Endodermal cell (in vitro differentiated cells): ENCODE results near the gene SYCP2. TPM values are rescaled to one million over a fixed set of nuclear protein-coding genes. Genes with fewer than 3 reads are reported as not detected.

ENCODE experiments used
- DNase-seq: peaks from one replicate; pipeline ENCODE4 v3.0.0-alpha.2; 2017
- H3K27ac ChIP-seq: 2 replicates; pipeline ENCODE4 v1.5.1; 2013; ENCODE audit warnings: mild to moderate bottlenecking, low read depth, low read length, moderate library complexity
- H3K27me3 ChIP-seq: 2 replicates; pipeline ENCODE4 v1.6.1; 2013; ENCODE audit warnings: mild to moderate bottlenecking, low read length, moderate library complexity; ENCODE audit not compliant: insufficient read depth, control insufficient read depth, poor library complexity, severe bottlenecking
- H3K36me3 ChIP-seq: 2 replicates; pipeline ENCODE4 v1.7.0; 2013; ENCODE audit warnings: mild to moderate bottlenecking, low read length, moderate library complexity; ENCODE audit not compliant: control insufficient read depth, insufficient read depth
- H3K4me1 ChIP-seq: one replicate; pipeline ENCODE4 v1.7.0; 2013; ENCODE audit warnings: low read length; ENCODE audit not compliant: control insufficient read depth, insufficient read depth
- H3K4me3 ChIP-seq: 2 replicates; pipeline ENCODE4 v1.5.1; 2013; ENCODE audit warnings: mild to moderate bottlenecking, low read length, moderate library complexity
- H3K9ac ChIP-seq: 2 replicates; pipeline ENCODE4 v1.6.1; 2013; ENCODE audit warnings: mild to moderate bottlenecking, low read length, moderate library complexity; ENCODE audit not compliant: poor library complexity, severe bottlenecking; ENCODE audit errors: extremely low read depth
- H3K9me3 ChIP-seq: 2 replicates; pipeline ENCODE4 v1.6.1; 2013; ENCODE audit warnings: mild to moderate bottlenecking, low read length, moderate library complexity; ENCODE audit not compliant: control insufficient read depth
- H3K27ac Mint-ChIP-seq: 2 replicates; pipeline ENCODE4 v1.8.0; 2020; ENCODE audit warnings: mixed read lengths
- H3K27me3 Mint-ChIP-seq: 2 replicates; pipeline ENCODE4 v1.8.0; 2021; ENCODE audit warnings: mild to moderate bottlenecking, mixed read lengths; ENCODE audit not compliant: insufficient read depth
- H3K36me3 Mint-ChIP-seq: 2 replicates; pipeline ENCODE4 v1.8.0; 2020; ENCODE audit warnings: low read depth, mixed read lengths
- H3K4me1 Mint-ChIP-seq: 2 replicates; pipeline ENCODE4 v1.8.0; 2020; ENCODE audit warnings: mixed read lengths
- H3K4me3 Mint-ChIP-seq: 2 replicates; pipeline ENCODE4 v1.8.0; 2020; ENCODE audit warnings: mild to moderate bottlenecking, moderate library complexity, mixed read lengths
- H3K9me3 Mint-ChIP-seq: 2 replicates; pipeline ENCODE4 v1.8.0; 2020; ENCODE audit warnings: mild to moderate bottlenecking, mixed read lengths
- CTCF ChIP-seq: fragments of 200-600 bp; sonication (generic); conservative IDR thresholded peaks from 2 replicates; pipeline ENCODE4 v1.5.0; 2021; ENCODE audit warnings: antibody characterized with exemption, mild to moderate bottlenecking
- WGBS, 2 experiments: methylation state at CpG; one replicate each; pipeline versions ENCODE4 v1.1.5 to v1.1.7; 2013; ENCODE audit warnings: missing lambda C conversion rate in 2 of 2, mixed read lengths in 1 of 2; ENCODE audit not compliant: insufficient coverage in 1 of 2, insufficient read length in 1 of 2; 5-methylcytosine and 5-hydroxymethylcytosine counted together
- total RNA-seq, 2 donors: library from RNA; stranded (reverse); fragmentation: NEBNext Ultra II Directional in 1 of 2; extraction: Animal tissue kit (Norgen Biotek cat#: 25700) in 1 of 2; gene quantifications; 2 replicates in 1 of 2; 3 replicates in 1 of 2; pipeline ENCODE4 v1.2.1, GENCODE V29; 2021

The SYCP2 gene
- total RNA-seq, 2 donors from 2014 or later, result 1.2 to 1.4 TPM

GRCh38 chr20:59884494-59884893 lies 48.9 kb downstream of the SYCP2 start:
- no peaks in the 10 kb centered on the region for H3K9me3 Mint-ChIP-seq
- 80 to 100% methylated on average over 1 to 3 of the region's 3 CpGs for WGBS, 2 experiments
- no peak overlapping the region for H3K27ac ChIP-seq
- H3K27me3 ChIP-seq, result peaks cover 3% of the 10 kb centered on the region
- H3K4me3 Mint-ChIP-seq, result no peak overlapping the region
- H3K4me1 Mint-ChIP-seq, result no peaks in the 10 kb centered on the region
- TF ChIP-seq CTCF, result no peak
- no peak overlapping the region for H3K27ac Mint-ChIP-seq
- peaks cover under 1% of the 10 kb centered on the region for H3K9me3 ChIP-seq
- no peaks in the 10 kb centered on the region for H3K36me3 ChIP-seq
- H3K9ac ChIP-seq, result no peak overlapping the region
- no peak overlapping the region for H3K4me3 ChIP-seq
- no peak for DNase-seq
- H3K4me1 ChIP-seq, result no peaks in the 10 kb centered on the region
- H3K27me3 Mint-ChIP-seq, result peaks cover 6% of the 10 kb centered on the region
- H3K36me3 Mint-ChIP-seq, result no peaks in the 10 kb centered on the region

GRCh38 chr20:59880198-59880597 lies 53.2 kb downstream of the SYCP2 start:
- Histone ChIP-seq H3K9ac (no peak overlapping the region), H3K9me3 (peaks cover 6% of the 10 kb centered on the region), H3K4me3 (no peak overlapping the region), H3K4me1 (no peaks in the 10 kb centered on the region), H3K27me3 (no peaks in the 10 kb centered on the region), H3K27ac (no peak overlapping the region), H3K36me3 (no peaks in the 10 kb centered on the region)
- H3K4me1 Mint-ChIP-seq, result no peaks in the 10 kb centered on the region
- no peak for DNase-seq
- TF ChIP-seq CTCF, result no peak
- no peak overlapping the region for H3K27ac Mint-ChIP-seq
- WGBS, 2 experiments, result 100% methylated on average over 1 of the region's 1 CpG; no CpG with 5 or more reads in 1 of the 2 experiments
- H3K4me3 Mint-ChIP-seq, result no peak overlapping the region
- no peaks in the 10 kb centered on the region for H3K36me3 Mint-ChIP-seq
- no peaks in the 10 kb centered on the region for H3K27me3 Mint-ChIP-seq
- H3K9me3 Mint-ChIP-seq, result no peaks in the 10 kb centered on the region

- Histone ChIP-seq H3K4me3 (no peak overlapping the region), H3K9me3 (no peaks in the 10 kb centered on the region), H3K9ac (no peak overlapping the region), H3K27me3 (no peaks in the 10 kb centered on the region), H3K4me1 (no peaks in the 10 kb centered on the region), H3K27ac (no peak overlapping the region), H3K36me3 (no peaks in the 10 kb centered on the region)
- TF ChIP-seq CTCF, result no peak
- 80% methylated on average over 1 of the region's 1 CpG; no CpG with 5 or more reads in 1 of the 2 experiments for WGBS, 2 experiments
- no peaks in the 10 kb centered on the region for H3K36me3 Mint-ChIP-seq
- no peaks in the 10 kb centered on the region for H3K27me3 Mint-ChIP-seq
- no peaks in the 10 kb centered on the region for H3K4me1 Mint-ChIP-seq
- no peak overlapping the region for H3K27ac Mint-ChIP-seq
- no peaks in the 10 kb centered on the region for H3K9me3 Mint-ChIP-seq
- no peak overlapping the region for H3K4me3 Mint-ChIP-seq
- no peak for DNase-seq
Measured at GRCh38 chr20:59873409-59873808, 60.0 kb downstream of the SYCP2 start.
